Thoracic aorta (tissue), 2 donors: Measurements from ENCODE around the gene KSR1. TPM values are rescaled to one million over a fixed set of nuclear protein-coding genes. Genes with fewer than 3 reads are reported as not detected.

ENCODE experiments used
- ATAC-seq: fragments of 150-250 bp; one replicate; pipeline ENCODE4 v1.8.0; 2017; ENCODE audit warnings: low read depth; ENCODE audit not compliant: insufficient number of reproducible peaks, low FRiP score
- DNase-seq: peaks from one replicate; pipeline ENCODE4 v3.0.0-alpha.2; 2020; ENCODE audit warnings: low spot score
- H3K27ac ChIP-seq, 2 donors: fragments of 200-600 bp; sonication (generic); 1 replicate in 1 of 2; 2 replicates in 1 of 2; pipeline ENCODE4 v1.5.1; 2016; ENCODE audit warnings: mild to moderate bottlenecking in 2 of 2, moderate library complexity in 2 of 2
- H3K27me3 ChIP-seq: fragments of 200-600 bp; sonication (generic); replicated peaks from 2 replicates; pipeline ENCODE4 v1.6.0; 2016; ENCODE audit warnings: mild to moderate bottlenecking; ENCODE audit not compliant: insufficient read depth
- H3K36me3 ChIP-seq: fragments of 200-600 bp; sonication (generic); one replicate; pipeline ENCODE4 v1.5.1; 2016
- H3K4me1 ChIP-seq, 2 donors: fragments of 200-600 bp; sonication (generic); 1 replicate in 1 of 2; 2 replicates in 1 of 2; pipeline versions ENCODE4 v1.5.1 to v1.6.0; 2016; ENCODE audit warnings: low read depth in 2 of 2, mild to moderate bottlenecking in 1 of 2; ENCODE audit not compliant: control insufficient read depth in 1 of 2
- H3K4me3 ChIP-seq: fragments of 200-600 bp; sonication (generic); 2 replicates; pipeline ENCODE4 v1.5.1; 2016; ENCODE audit warnings: mild to moderate bottlenecking
- H3K9me3 ChIP-seq: fragments of 200-600 bp; sonication (generic); 2 replicates; pipeline ENCODE4 v1.5.1; 2016
- CTCF ChIP-seq: fragments of 200-600 bp; sonication (generic); IDR thresholded peaks from one replicate; pipeline ENCODE4 v1.5.1; 2019; ENCODE audit warnings: antibody characterized with exemption
- total RNA-seq, 2 donors: library from RNA; depleted of rRNA; stranded (reverse); fragments of >200 nt; gene quantifications; one replicate each; pipeline versions ENCODE4 v1.1.0 to v1.2.3, GENCODE V29; 2016

Gene KSR1
- total RNA-seq, 2 donors from 2014 or later: 17.6 to 46.0 TPM

- Histone ChIP-seq H3K9me3 (no peaks in the 10 kb centered on the region), H3K27me3 (no peaks in the 10 kb centered on the region), H3K4me1 (peaks cover 4 to 20% of the 10 kb centered on the region in 2 donors), H3K4me3 (no peak overlapping the region), H3K27ac (peak overlapping the region; percentile 62 to 68), H3K36me3 (no peaks in the 10 kb centered on the region)
- no peak for TF ChIP-seq CTCF
- no peak for ATAC-seq
- DNase-seq: no peak
Observed at GRCh38 chr17:27495460-27495859, 39.2 kb downstream of the KSR1 start.

GRCh38 chr17:27496005-27496404, 39.8 kb downstream of the KSR1 start:
- H3K27me3 ChIP-seq: no peaks in the 10 kb centered on the region
- no peaks in the 10 kb centered on the region for H3K36me3 ChIP-seq
- H3K4me1 ChIP-seq: peaks cover 4 to 20% of the 10 kb centered on the region in 2 donors
- DNase-seq (no peak), ATAC-seq (no peak)
- no peak overlapping the region for H3K4me3 ChIP-seq
- no peaks in the 10 kb centered on the region for H3K9me3 ChIP-seq
- TF ChIP-seq CTCF: no peak
- H3K27ac ChIP-seq: no peak overlapping the region

GRCh38 chr17:27496437-27496943, 40.2 kb downstream of the KSR1 start:
- TF ChIP-seq CTCF: no peak
- peaks cover 4 to 20% of the 10 kb centered on the region in 2 donors for H3K4me1 ChIP-seq

DNA sequence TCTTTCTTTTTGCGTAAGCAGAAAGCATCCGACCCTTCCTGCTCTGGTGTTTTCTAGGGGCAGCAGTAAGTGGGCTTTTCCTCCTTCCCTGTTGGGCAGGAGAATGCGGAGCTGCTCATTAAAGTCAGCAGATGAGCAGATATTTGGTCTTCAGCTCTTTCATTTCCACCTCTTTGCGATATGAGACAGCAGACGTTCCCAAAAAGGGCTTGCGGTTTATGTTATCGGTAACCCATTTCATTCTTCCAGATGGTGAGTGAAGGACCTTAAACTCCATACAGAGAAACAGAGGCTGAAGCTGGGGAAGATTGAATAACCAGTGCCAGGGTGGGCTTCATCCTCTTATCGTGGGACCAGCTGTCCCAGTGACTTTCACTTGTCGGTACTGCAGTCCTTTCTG, 40.7 kb downstream of the KSR1 start:
- Histone ChIP-seq H3K36me3 (no peaks in the 10 kb centered on the region), H3K4me1 (peaks cover 4 to 20% of the 10 kb centered on the region in 2 donors), H3K27me3 (no peaks in the 10 kb centered on the region), H3K27ac (no peak overlapping the region), H3K4me3 (no peak overlapping the region), H3K9me3 (no peaks in the 10 kb centered on the region)
- no peak for DNase-seq
- no peak for TF ChIP-seq CTCF
- ATAC-seq: no peak

More at GRCh38 chr17:27496437-27496943, 40.2 kb downstream of the KSR1 start:
- Histone ChIP-seq H3K27me3 (no peaks in the 10 kb centered on the region), H3K27ac (no peak overlapping the region), H3K36me3 (no peaks in the 10 kb centered on the region), H3K9me3 (no peaks in the 10 kb centered on the region), H3K4me3 (no peak overlapping the region)
- no peak for DNase-seq
- ATAC-seq: no peak

DNA sequence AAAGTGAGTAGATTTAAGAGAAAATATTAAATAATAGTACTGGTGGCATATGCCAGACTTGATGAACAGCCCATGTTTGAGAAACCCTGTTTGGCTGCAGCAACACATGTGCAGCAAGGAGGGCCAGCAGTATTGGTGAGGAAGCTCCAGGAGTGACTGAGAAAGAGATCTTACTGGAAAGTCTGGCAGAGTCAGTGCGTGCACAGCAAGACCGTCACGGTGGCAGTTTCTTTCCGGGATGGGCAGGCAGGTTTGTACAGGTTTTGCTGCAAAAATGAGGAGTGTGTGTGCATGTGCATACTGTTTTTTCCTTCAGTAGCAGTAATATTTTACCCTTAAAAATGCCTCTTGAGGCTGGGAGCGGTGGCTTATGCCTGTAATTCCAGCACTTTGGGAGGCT, 41.4 kb downstream of the KSR1 start:
- peaks cover 4 to 26% of the 10 kb centered on the region in 2 donors for H3K4me1 ChIP-seq
- no peak overlapping the region for H3K27ac ChIP-seq

More for the DNA sequence above, 41.4 kb downstream of the KSR1 start:
- Histone ChIP-seq H3K36me3 (no peaks in the 10 kb centered on the region), H3K27me3 (no peaks in the 10 kb centered on the region), H3K9me3 (no peaks in the 10 kb centered on the region), H3K4me3 (no peak overlapping the region)
- no peak for DNase-seq
- no peak for ATAC-seq
- TF ChIP-seq CTCF: no peak
